ENCODE results near the gene AMPD3. TPM values are rescaled to one million over a fixed set of nuclear protein-coding genes. Genes with fewer than 3 reads are reported as not detected.

The AMPD3 gene
- total RNA-seq (1.7 and 2.5 TPM in 2 replicates), polyA plus RNA-seq (1.4 and 2.5 TPM in 2 replicates), polyA minus RNA-seq (3.0 and 5.7 TPM in 2 replicates), Bru-seq, nascent RNA (percentile 34 among the genes with signal in this experiment), BruChase-seq, experiment 1, labeled RNA remaining after a 6-hour chase (percentile 28 among the genes with signal in this experiment), BruChase-seq, experiment 2, labeled RNA remaining after a 2-hour chase (percentile 31 among the genes with signal in this experiment)
- polyA plus RNA-seq (2011; cell fraction: cytosol; rRNA removed), result 0.90 and 1.1 TPM in 2 replicates
- 2.6 and 3.1 TPM in 2 replicates for polyA plus RNA-seq (2011; cell fraction: nucleus; rRNA removed)
- polyA plus RNA-seq (2012), result 0.62 and 1.3 TPM in 2 replicates
- 2.3 TPM for polyA minus RNA-seq (2011; cell fraction: cytosol; rRNA and poly(A)+ RNA removed)
- polyA minus RNA-seq (2011; cell fraction: nucleus; rRNA and poly(A)+ RNA removed), result 5.3 and 6.3 TPM in 2 replicates
- long read RNA-seq, partial matches to known transcripts, result 1 of 2 reads
- long read RNA-seq, other reads (novel, unspliced or antisense), result 1 of 2 reads

DNA sequence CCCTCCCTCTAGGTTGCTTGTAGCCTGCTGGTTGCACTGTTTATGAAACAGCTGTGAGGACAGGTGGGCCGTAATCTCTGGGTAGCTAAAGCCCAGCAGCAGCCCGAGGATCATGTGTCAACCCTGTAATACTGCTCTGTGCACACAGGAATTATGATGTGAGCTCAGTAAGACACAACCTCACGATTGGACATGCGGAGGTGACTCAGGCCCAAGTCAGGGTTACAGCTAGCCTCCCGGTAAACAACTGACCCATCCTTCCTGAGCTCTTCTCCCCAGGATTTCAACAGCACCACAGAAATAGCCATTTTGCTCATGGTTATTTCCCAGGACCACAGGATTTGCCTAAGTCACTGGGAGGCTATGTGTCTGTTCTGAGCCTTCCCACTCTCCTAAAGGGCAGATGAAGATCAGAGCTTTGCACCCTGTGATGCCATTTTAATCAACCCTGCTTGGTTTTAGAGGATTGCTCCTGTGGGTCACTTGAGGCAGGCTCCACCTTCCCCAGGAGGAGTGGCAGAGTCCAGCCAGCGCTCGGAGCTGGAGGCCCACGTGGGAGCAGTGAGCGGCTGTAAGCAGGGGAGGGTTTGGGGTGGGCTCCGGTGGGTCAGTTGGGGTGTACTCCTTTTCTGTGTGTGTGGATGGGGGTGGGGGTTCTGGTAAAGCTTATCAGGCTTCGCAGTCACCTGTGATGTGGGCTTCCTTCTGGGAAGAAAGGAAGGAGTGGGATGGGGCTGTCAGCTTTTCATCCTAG, at the start of gene AMPD3:
AMPD3 (plus strand) TSS at position 387 of the 754 bp plus-strand sequence. CDS start 6,256 bp downstream, outside the sequence.
- Histone ChIP-seq H3K4me3 (replicated peaks in 1 of 3; ENCODE audit: insufficient read depth in 1 of 3, low read depth in 1 of 3, low read length in 3 of 3) (peak within 1 kb of the TSS in 1 of 3 experiments; percentile 11), H3K9me1 (replicated peaks; ENCODE audit: control insufficient read depth, extremely low read depth, insufficient read depth, low read length) (no peaks in the 10 kb centered on the region), H3K9me3 (replicated peaks; ENCODE audit: control insufficient read depth, insufficient read depth, low read length) (no peaks in the 10 kb centered on the region), H3K9ac (replicated peaks; ENCODE audit: extremely low read depth, insufficient read depth, low read length) (no peak within 1 kb of the TSS), H3K4me2 (ENCODE audit: insufficient read depth, low read length) (peak within 1 kb of the TSS; percentile 9), H3K36me3 (ENCODE audit: control insufficient read depth in 2 of 2, extremely low read depth in 1 of 2, insufficient read depth in 2 of 2, low read length in 2 of 2) (no peaks in the 10 kb centered on the region), H2AFZ (ENCODE audit: low read depth, low read length) (peak within 1 kb of the TSS; percentile 61), H4K20me1 (replicated peaks; ENCODE audit: control insufficient read depth, extremely low read depth, insufficient read depth, low read length) (no peaks in the 10 kb centered on the region), H3K4me1 (ENCODE audit: control insufficient read depth, extremely low read depth, insufficient read depth, low read length) (peaks cover 8% of the 10 kb centered on the region), H3K79me2 (ENCODE audit: control insufficient read depth, insufficient read depth, low read length) (no peaks in the 10 kb centered on the region), H3K27me3 (ENCODE audit: control insufficient read depth in 2 of 2, insufficient read depth in 2 of 2, low read length in 2 of 2) (peaks cover 0 to 12% of the 10 kb centered on the region in 2 experiments), H3K27ac (ENCODE audit: insufficient read depth, low read depth, low read length) (no peak within 1 kb of the TSS)
- intact Hi-C loops (cut with micrococcal nuclease), result no loop called here
- POLR2A ChIA-PET, result no interaction called here
- BruUV-seq (replicated peaks), result no TSS peak
- no peak for DNase-seq (ENCODE audit: low read depth, low spot score)
- FAIRE-seq, result no peak
- no peak for TF ChIP-seq EZH2 (IDR thresholded peaks at IDR 0.05; ENCODE audit: borderline replicate concordance, low read depth, low read length, severe bottlenecking)
- TF ChIP-seq FOS (IDR thresholded peaks at IDR 0.05; ENCODE audit: borderline replicate concordance, insufficient read depth, low read length), result no peak
- TF ChIP-seq JUN (IDR thresholded peaks at IDR 0.05; ENCODE audit: borderline replicate concordance, insufficient read depth, insufficient read length, low read depth), result no peak
- TF ChIP-seq GATA2 (IDR thresholded peaks at IDR 0.05; ENCODE audit: insufficient read depth, insufficient read length, low read depth, low read length), result no peak
- TF ChIP-seq, protein P1, sequence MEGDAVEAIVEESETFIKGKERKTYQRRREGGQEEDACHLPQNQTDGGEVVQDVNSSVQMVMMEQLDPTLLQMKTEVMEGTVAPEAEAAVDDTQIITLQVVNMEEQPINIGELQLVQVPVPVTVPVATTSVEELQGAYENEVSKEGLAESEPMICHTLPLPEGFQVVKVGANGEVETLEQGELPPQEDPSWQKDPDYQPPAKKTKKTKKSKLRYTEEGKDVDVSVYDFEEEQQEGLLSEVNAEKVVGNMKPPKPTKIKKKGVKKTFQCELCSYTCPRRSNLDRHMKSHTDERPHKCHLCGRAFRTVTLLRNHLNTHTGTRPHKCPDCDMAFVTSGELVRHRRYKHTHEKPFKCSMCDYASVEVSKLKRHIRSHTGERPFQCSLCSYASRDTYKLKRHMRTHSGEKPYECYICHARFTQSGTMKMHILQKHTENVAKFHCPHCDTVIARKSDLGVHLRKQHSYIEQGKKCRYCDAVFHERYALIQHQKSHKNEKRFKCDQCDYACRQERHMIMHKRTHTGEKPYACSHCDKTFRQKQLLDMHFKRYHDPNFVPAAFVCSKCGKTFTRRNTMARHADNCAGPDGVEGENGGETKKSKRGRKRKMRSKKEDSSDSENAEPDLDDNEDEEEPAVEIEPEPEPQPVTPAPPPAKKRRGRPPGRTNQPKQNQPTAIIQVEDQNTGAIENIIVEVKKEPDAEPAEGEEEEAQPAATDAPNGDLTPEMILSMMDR (IDR thresholded peaks at IDR 0.05; ENCODE audit: extremely low read depth in 1 of 2, insufficient read depth in 1 of 2, low read depth in 1 of 2, low read length in 2 of 2), result no peak
- TF ChIP-seq MYC (IDR thresholded peaks at IDR 0.05; ENCODE audit: low read depth, low read length), result no peak
- TF ChIP-seq POLR2A (IDR thresholded peaks at IDR 0.05; ENCODE audit: low read depth, low read length), result no peak
- TF ChIP-seq POLR2AphosphoS5 (IDR thresholded peaks at IDR 0.05; ENCODE audit: insufficient read depth, low read depth, low read length), result no peak
- TF ChIP-seq, protein P2, sequence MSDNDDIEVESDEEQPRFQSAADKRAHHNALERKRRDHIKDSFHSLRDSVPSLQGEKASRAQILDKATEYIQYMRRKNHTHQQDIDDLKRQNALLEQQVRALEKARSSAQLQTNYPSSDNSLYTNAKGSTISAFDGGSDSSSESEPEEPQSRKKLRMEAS (IDR thresholded peaks at IDR 0.05; ENCODE audit: insufficient read depth, insufficient read length), result no peak
- CTCF ChIA-PET, result interaction anchor here (0.6 to 5.0 kb wide), 9 partner anchors 10 to 272 kb away, joined by 3 to 18 read pairs (median 3); no protein-coding TSS in a partner anchor
- dilution Hi-C loops (cut with MboI; ENCODE audit: extremely low pct_ligation_motif_present, low sequenced_read_pairs), result no loop called here

All from endothelial cell of umbilical vein (primary cell).